IPS-15b (cell line): Measurements from ENCODE around the gene CCDC182.
A peak's percentile ranks its signal among the peaks of the same experiment; 100 is the strongest.

Experiments used
- H3K27me3 ChIP-seq: one replicate; pipeline ENCODE4 v1.6.1; 2013; ENCODE audit warnings: low read length; ENCODE audit not compliant: control insufficient read depth, insufficient read depth
- H3K36me3 ChIP-seq: one replicate; pipeline ENCODE4 v1.6.1; 2013; ENCODE audit warnings: low read length; ENCODE audit not compliant: control insufficient read depth, insufficient read depth
- H3K4me1 ChIP-seq: one replicate; pipeline ENCODE4 v1.6.1; 2013; ENCODE audit warnings: mild to moderate bottlenecking, low read length; ENCODE audit not compliant: control insufficient read depth, insufficient read depth
- H3K4me3 ChIP-seq: one replicate; pipeline ENCODE4 v1.5.1; 2013; ENCODE audit warnings: low read depth, low read length
- H3K9ac ChIP-seq: one replicate; pipeline ENCODE4 v1.6.1; 2013; ENCODE audit warnings: low read depth, mild to moderate bottlenecking, low read length
- H3K9me3 ChIP-seq: one replicate; pipeline ENCODE4 v1.6.1; 2013; ENCODE audit warnings: mild to moderate bottlenecking, low read length; ENCODE audit not compliant: control insufficient read depth, insufficient read depth

Gene CCDC182

GRCh38 chr17:57774872-57775271, 29.8 kb upstream of the CCDC182 start:
- Histone ChIP-seq H3K27me3 (no peaks in the 10 kb centered on the region), H3K9ac (no peak overlapping the region), H3K9me3 (no peaks in the 10 kb centered on the region), H3K4me1 (no peaks in the 10 kb centered on the region), H3K36me3 (no peaks in the 10 kb centered on the region), H3K4me3 (no peak overlapping the region)

GRCh38 chr17:57773557-57773956, 28.5 kb upstream of the CCDC182 start:
- Histone ChIP-seq H3K27me3 (no peaks in the 10 kb centered on the region), H3K36me3 (no peaks in the 10 kb centered on the region), H3K4me3 (no peak overlapping the region), H3K9me3 (no peaks in the 10 kb centered on the region), H3K9ac (no peak overlapping the region), H3K4me1 (no peaks in the 10 kb centered on the region)

GRCh38 chr17:57772774-57773173, 27.7 kb upstream of the CCDC182 start:
- H3K9ac ChIP-seq = no peak overlapping the region
- no peaks in the 10 kb centered on the region for H3K4me1 ChIP-seq
- H3K9me3 ChIP-seq = no peaks in the 10 kb centered on the region
- H3K36me3 ChIP-seq = no peaks in the 10 kb centered on the region
- no peak overlapping the region for H3K4me3 ChIP-seq
- H3K27me3 ChIP-seq = no peaks in the 10 kb centered on the region

- no peaks in the 10 kb centered on the region for H3K36me3 ChIP-seq
These were observed 22.5 kb upstream of the CCDC182 start for GRCh38 chr17:57767561-57767960.

GRCh38 chr17:57766318-57766943, 21.3 kb upstream of the CCDC182 start:
- no peaks in the 10 kb centered on the region for H3K27me3 ChIP-seq
- no peak overlapping the region for H3K4me3 ChIP-seq
- no peaks in the 10 kb centered on the region for H3K36me3 ChIP-seq
- peaks cover 7% of the 10 kb centered on the region for H3K4me1 ChIP-seq
- H3K9me3 ChIP-seq = no peaks in the 10 kb centered on the region
- H3K9ac ChIP-seq = no peak overlapping the region

More at GRCh38 chr17:57767561-57767960, 22.5 kb upstream of the CCDC182 start:
- no peaks in the 10 kb centered on the region for H3K4me1 ChIP-seq
- H3K4me3 ChIP-seq = no peak overlapping the region
- no peaks in the 10 kb centered on the region for H3K27me3 ChIP-seq
- no peak overlapping the region for H3K9ac ChIP-seq
- H3K9me3 ChIP-seq = no peaks in the 10 kb centered on the region

- Histone ChIP-seq H3K9ac (no peak overlapping the region), H3K36me3 (no peaks in the 10 kb centered on the region), H3K9me3 (no peaks in the 10 kb centered on the region), H3K27me3 (no peaks in the 10 kb centered on the region), H3K4me1 (peaks cover 7% of the 10 kb centered on the region), H3K4me3 (peak overlapping the region; percentile 32)
These were observed 17.6 kb upstream of the CCDC182 start for GRCh38 chr17:57762452-57763395.

- Histone ChIP-seq H3K4me1 (peaks cover 7% of the 10 kb centered on the region), H3K27me3 (no peaks in the 10 kb centered on the region), H3K9ac (no peak overlapping the region), H3K36me3 (no peaks in the 10 kb centered on the region), H3K4me3 (peak overlapping the region; percentile 32), H3K9me3 (no peaks in the 10 kb centered on the region)
These were observed 16.8 kb upstream of the CCDC182 start for GRCh38 chr17:57761887-57762286.

GRCh38 chr17:57760046-57760445, 14.9 kb upstream of the CCDC182 start:
- Histone ChIP-seq H3K4me3 (no peak overlapping the region), H3K9ac (no peak overlapping the region), H3K9me3 (no peaks in the 10 kb centered on the region), H3K4me1 (peaks cover 7% of the 10 kb centered on the region), H3K27me3 (no peaks in the 10 kb centered on the region), H3K36me3 (no peaks in the 10 kb centered on the region)

- H3K4me1 ChIP-seq = peaks cover 7% of the 10 kb centered on the region
These were observed 13.6 kb upstream of the CCDC182 start for GRCh38 chr17:57758654-57759053.

GRCh38 chr17:57757735-57758134, 12.6 kb upstream of the CCDC182 start:
- peaks cover 7% of the 10 kb centered on the region for H3K4me1 ChIP-seq
- no peaks in the 10 kb centered on the region for H3K36me3 ChIP-seq
- H3K9ac ChIP-seq = no peak overlapping the region
- no peaks in the 10 kb centered on the region for H3K27me3 ChIP-seq
- H3K4me3 ChIP-seq = no peak overlapping the region
- H3K9me3 ChIP-seq = no peaks in the 10 kb centered on the region

More at GRCh38 chr17:57758654-57759053, 13.6 kb upstream of the CCDC182 start:
- Histone ChIP-seq H3K9me3 (no peaks in the 10 kb centered on the region), H3K4me3 (no peak overlapping the region), H3K36me3 (no peaks in the 10 kb centered on the region), H3K27me3 (no peaks in the 10 kb centered on the region), H3K9ac (no peak overlapping the region)

GRCh38 chr17:57756951-57757350, 11.9 kb upstream of the CCDC182 start:
- no peaks in the 10 kb centered on the region for H3K36me3 ChIP-seq
- no peak overlapping the region for H3K9ac ChIP-seq

More at GRCh38 chr17:57756951-57757350, 11.9 kb upstream of the CCDC182 start:
- Histone ChIP-seq H3K9me3 (no peaks in the 10 kb centered on the region), H3K4me3 (no peak overlapping the region), H3K4me1 (peaks cover 3% of the 10 kb centered on the region), H3K27me3 (no peaks in the 10 kb centered on the region)
